OCI-LY1 (cell line): ENCODE data around the gene ERN1.

ENCODE experiments used
- H2AFZ ChIP-seq: fragments of 200-600 bp; sonication (generic), shearing (Covaris generic); 2 replicates; pipeline ENCODE4 v1.6.0; 2014; ENCODE audit warnings: antibody characterized with exemption, mild to moderate bottlenecking, low read length
- H3F3A ChIP-seq: fragments of 200-600 bp; sonication (generic), shearing (Covaris generic); 2 replicates; pipeline ENCODE4 v1.6.0; 2014; ENCODE audit warnings: mild to moderate bottlenecking, antibody characterized with exemption, low read length, moderate library complexity; ENCODE audit not compliant: insufficient read depth
- H3K27ac ChIP-seq: fragments of 200-600 bp; sonication (generic); 2 replicates; pipeline ENCODE4 v1.5.1; 2014; ENCODE audit warnings: low read length, mixed run types, mild to moderate bottlenecking, low read depth; ENCODE audit not compliant: poor library complexity, severe bottlenecking
- H3K27me3 ChIP-seq: fragments of 200-600 bp; sonication (generic); 2 replicates; pipeline ENCODE4 v1.6.0; 2014; ENCODE audit warnings: antibody characterized with exemption, mild to moderate bottlenecking, low read length, moderate library complexity; ENCODE audit not compliant: insufficient read depth
- H3K36me3 ChIP-seq: fragments of 200-600 bp; sonication (generic); 2 replicates; pipeline ENCODE4 v1.6.1; 2014; ENCODE audit warnings: mild to moderate bottlenecking, antibody characterized with exemption, low read length, moderate library complexity, mixed read lengths; ENCODE audit not compliant: insufficient read depth
- H3K4me1 ChIP-seq: fragments of 200-600 bp; sonication (generic); 2 replicates; pipeline ENCODE4 v1.5.1; 2014; ENCODE audit warnings: mild to moderate bottlenecking, low read length, moderate library complexity; ENCODE audit not compliant: insufficient read depth, severe bottlenecking
- H3K4me2 ChIP-seq: fragments of 200-600 bp; sonication (generic), shearing (Covaris generic); 2 replicates; pipeline ENCODE4 v1.6.1; 2014; ENCODE audit warnings: low read length
- H3K4me3 ChIP-seq: fragments of 200-600 bp; sonication (generic); 2 replicates; pipeline ENCODE4 v1.5.1; 2014; ENCODE audit warnings: low read length, low read depth, mild to moderate bottlenecking, mixed read lengths; ENCODE audit not compliant: poor library complexity, severe bottlenecking
- H3K79me2 ChIP-seq: fragments of 200-600 bp; shearing (Covaris generic); 2 replicates; pipeline ENCODE4 v1.6.1; 2016; ENCODE audit warnings: mixed run types, low read length, mixed read lengths; ENCODE audit not compliant: insufficient read depth
- H3K9ac ChIP-seq: fragments of 200-600 bp; sonication (generic), shearing (Covaris generic); 2 replicates; pipeline ENCODE4 v1.6.1; 2014; ENCODE audit warnings: mild to moderate bottlenecking, low read length, mixed read lengths
- H3K9me2 ChIP-seq: fragments of 200-600 bp; sonication (generic), shearing (Covaris generic); 2 replicates; pipeline ENCODE4 v1.6.1; 2014; ENCODE audit warnings: low read depth, mild to moderate bottlenecking, low read length, mixed read lengths
- H3K9me3 ChIP-seq: fragments of 200-600 bp; shearing (Covaris generic); 2 replicates; pipeline ENCODE4 v1.6.1; 2014; ENCODE audit warnings: low read length, mixed read lengths
- H4K20me1 ChIP-seq: fragments of 200-600 bp; sonication (generic), shearing (Covaris generic); 2 replicates; pipeline ENCODE4 v1.6.0; 2016; ENCODE audit warnings: mild to moderate bottlenecking, low read length; ENCODE audit not compliant: insufficient read depth
- CTCF ChIP-seq: fragments of 200-600 bp; sonication (generic), shearing (Covaris generic); IDR thresholded peaks from 2 replicates; pipeline ENCODE4 v1.5.1; 2017; ENCODE audit warnings: mild to moderate bottlenecking, antibody characterized with exemption, low read length, moderate library complexity, mixed read lengths
- EZH2 ChIP-seq: fragments of 200-600 bp; sonication (generic), shearing (Covaris generic); IDR thresholded peaks from 2 replicates; pipeline ENCODE4 v1.8.0; 2017; ENCODE audit warnings: borderline replicate concordance, mixed run types, mild to moderate bottlenecking, antibody characterized with exemption, low read length, moderate library complexity, mixed read lengths

Gene ERN1

GRCh38 chr17:64037802-64038201, 92.1 kb downstream of the ERN1 start:
- H3K4me3 ChIP-seq: no peak overlapping the region
- H3K9ac ChIP-seq: no peak overlapping the region
- H2AFZ ChIP-seq: no peak overlapping the region
- no peaks in the 10 kb centered on the region for H3K9me2 ChIP-seq
- H3K79me2 ChIP-seq: no peaks in the 10 kb centered on the region
- no peaks in the 10 kb centered on the region for H4K20me1 ChIP-seq
- no peak overlapping the region for H3K27ac ChIP-seq
- no peaks in the 10 kb centered on the region for H3K36me3 ChIP-seq
- TF ChIP-seq CTCF: no peak
- TF ChIP-seq EZH2: no peak
- no peaks in the 10 kb centered on the region for H3K27me3 ChIP-seq
- no peaks in the 10 kb centered on the region for H3K4me1 ChIP-seq
- H3K9me3 ChIP-seq: no peaks in the 10 kb centered on the region
- H3K4me2 ChIP-seq: no peak overlapping the region
- H3F3A ChIP-seq: no peaks in the 10 kb centered on the region

- H3K4me3 ChIP-seq: no peak overlapping the region
- no peaks in the 10 kb centered on the region for H3K9me3 ChIP-seq
- no peaks in the 10 kb centered on the region for H3K79me2 ChIP-seq
- no peak overlapping the region for H3K9ac ChIP-seq
- H3K9me2 ChIP-seq: no peaks in the 10 kb centered on the region
- H3K36me3 ChIP-seq: no peaks in the 10 kb centered on the region
- H3K4me2 ChIP-seq: no peak overlapping the region
- H3K27me3 ChIP-seq: no peaks in the 10 kb centered on the region
- no peaks in the 10 kb centered on the region for H4K20me1 ChIP-seq
- no peaks in the 10 kb centered on the region for H3F3A ChIP-seq
- H2AFZ ChIP-seq: no peak overlapping the region
- TF ChIP-seq EZH2 (no peak), CTCF (no peak)
- no peak overlapping the region for H3K27ac ChIP-seq
- H3K4me1 ChIP-seq: no peaks in the 10 kb centered on the region
Measured at GRCh38 chr17:64037180-64037579, 92.8 kb downstream of the ERN1 start.

- Histone ChIP-seq H3F3A (no peaks in the 10 kb centered on the region), H3K4me3 (no peak overlapping the region), H2AFZ (no peak overlapping the region), H3K79me2 (no peaks in the 10 kb centered on the region), H3K27ac (no peak overlapping the region), H3K4me2 (no peak overlapping the region), H4K20me1 (no peaks in the 10 kb centered on the region), H3K9ac (no peak overlapping the region), H3K27me3 (no peaks in the 10 kb centered on the region), H3K9me2 (no peaks in the 10 kb centered on the region), H3K4me1 (no peaks in the 10 kb centered on the region), H3K9me3 (no peaks in the 10 kb centered on the region), H3K36me3 (no peaks in the 10 kb centered on the region)
- no peak for TF ChIP-seq EZH2
- TF ChIP-seq CTCF: peak; percentile 23; the same call in 1 of the 2 replicates
Measured at GRCh38 chr17:64036198-64036922, 93.6 kb downstream of the ERN1 start.
